HepG2 (cell line): ENCODE results near the gene ARPC1B. TPM values are rescaled to one million over a fixed set of nuclear protein-coding genes. Genes with fewer than 3 reads are reported as not detected.

Experiments
- MAFF ChIP-seq: IDR thresholded peaks from 2 replicates; pipeline ENCODE4 v1.6.1; 2011; ENCODE audit warnings: low read depth, low read length, improper control_type of control experiment
- MZF1 ChIP-seq: sonication (generic); formaldehyde crosslinking; IDR thresholded peaks from 2 replicates; pipeline ENCODE4 v1.8.1; 2023; ENCODE audit warnings: mild to moderate bottlenecking, missing genetic modification reagents, borderline replicate concordance
- NCOA1 ChIP-seq: sonication (generic); formaldehyde crosslinking; IDR thresholded peaks from 2 replicates; pipeline ENCODE4 v1.9.0; 2021; ENCODE audit warnings: missing genetic modification reagents
- NFE2 ChIP-seq: sonication (generic); formaldehyde crosslinking; IDR thresholded peaks from 2 replicates; pipeline ENCODE4 v1.4.0; 2020; ENCODE audit warnings: missing genetic modification reagents
- PPARG ChIP-seq: conservative IDR thresholded peaks from 2 replicates; pipeline ENCODE4 v1.6.1; 2016; ENCODE audit warnings: missing biosample characterization, missing genetic modification reagents
- RELA ChIP-seq: sonication (generic); formaldehyde crosslinking; IDR thresholded peaks from 2 replicates; pipeline ENCODE4 v1.4.0; 2020; ENCODE audit warnings: missing genetic modification reagents
- RNF2 ChIP-seq: fragments of 450-650 bp; conservative IDR thresholded peaks from 2 replicates; pipeline ENCODE4 v1.6.1; 2016; ENCODE audit warnings: low read depth
- TARDBP ChIP-seq: sonication (generic); formaldehyde crosslinking; IDR thresholded peaks from 2 replicates; pipeline ENCODE4 v1.8.0; 2022; ENCODE audit warnings: mild to moderate bottlenecking, missing genetic modification reagents
- ZKSCAN8 ChIP-seq: IDR thresholded peaks from 2 replicates; pipeline ENCODE4 v1.6.1; 2016; ENCODE audit warnings: borderline replicate concordance, missing genetic modification reagents, missing compliant biosample characterization
- ZNF160 ChIP-seq: sonication (generic); formaldehyde crosslinking; IDR thresholded peaks from 2 replicates; pipeline ENCODE4 v1.8.0; 2022; ENCODE audit warnings: mild to moderate bottlenecking, inconsistent platforms, missing genetic modification reagents
- ZNF34 ChIP-seq: sonication (generic); formaldehyde crosslinking; IDR thresholded peaks from 2 replicates; pipeline ENCODE4 v1.4.0; 2020; ENCODE audit warnings: mild to moderate bottlenecking, missing genetic modification reagents, borderline replicate concordance
- polyA plus RNA-seq, 8 experiments: library from polyadenylated mRNA; depleted of rRNA in 3 of 8; stranded (reverse) in 7 of 8; unstranded in 1 of 8; fragments of >200 nt; fragmentation: Illumina TruSeq in 4 of 8; extraction: Trizol in 4 of 8; gene quantifications; 2 replicates each; pipeline versions ENCODE4 v1.2.1 to v1.2.3, GENCODE V29; 2011 to 2016; ENCODE audit warnings: low read depth in 4 of 8, missing spikeins in 1 of 8, mixed read lengths in 1 of 8; ENCODE audit not compliant: insufficient read depth in 1 of 8
- total RNA-seq, 5 experiments: library from RNA; depleted of rRNA; stranded (reverse); fragments of >200 nt; fragmentation: Illumina TruSeq; extraction: Trizol; gene quantifications; 2 replicates each; pipeline ENCODE4 v1.2.3, GENCODE V29; 2016; ENCODE audit warnings: low read depth in 1 of 5
- TF ChIP-seq, protein P1 (sequence below): sonication (generic); formaldehyde crosslinking; conservative IDR thresholded peaks from 2 replicates; pipeline ENCODE4 v1.5.0; 2020; ENCODE audit warnings: missing genetic modification reagents
- TF ChIP-seq, protein P2 (sequence below): sonication (generic); formaldehyde crosslinking; IDR thresholded peaks from 2 replicates; pipeline ENCODE4 v1.4.0; 2020; ENCODE audit warnings: mild to moderate bottlenecking, missing genetic modification reagents
- TF ChIP-seq, protein P3 (sequence below): sonication (generic); formaldehyde crosslinking; IDR thresholded peaks from 2 replicates; pipeline ENCODE4 v1.5.0; 2020; ENCODE audit warnings: mild to moderate bottlenecking, missing genetic modification reagents, borderline replicate concordance
- TF ChIP-seq, protein P4 (sequence below), 2 experiments: sonication (generic) in 1 of 2; formaldehyde crosslinking in 1 of 2; IDR thresholded peaks; 2 replicates each; pipeline versions ENCODE4 v1.4.0 to v1.6.1; 2018 to 2020; ENCODE audit warnings: missing genetic modification reagents in 2 of 2, borderline replicate concordance in 1 of 2, low read depth in 1 of 2, mild to moderate bottlenecking in 1 of 2, missing biosample characterization in 1 of 2
- TF ChIP-seq, protein P5 (sequence below): sonication (generic); formaldehyde crosslinking; IDR thresholded peaks from 2 replicates; pipeline ENCODE4 v1.4.0; 2020; ENCODE audit warnings: missing genetic modification reagents

The ARPC1B gene
- total and polyA plus RNA-seq, 2 of the 13 experiments (the other 11 are each of a cell fraction or from before 2014, with no cell fraction given): 72.9 to 89.1 TPM

DNA sequence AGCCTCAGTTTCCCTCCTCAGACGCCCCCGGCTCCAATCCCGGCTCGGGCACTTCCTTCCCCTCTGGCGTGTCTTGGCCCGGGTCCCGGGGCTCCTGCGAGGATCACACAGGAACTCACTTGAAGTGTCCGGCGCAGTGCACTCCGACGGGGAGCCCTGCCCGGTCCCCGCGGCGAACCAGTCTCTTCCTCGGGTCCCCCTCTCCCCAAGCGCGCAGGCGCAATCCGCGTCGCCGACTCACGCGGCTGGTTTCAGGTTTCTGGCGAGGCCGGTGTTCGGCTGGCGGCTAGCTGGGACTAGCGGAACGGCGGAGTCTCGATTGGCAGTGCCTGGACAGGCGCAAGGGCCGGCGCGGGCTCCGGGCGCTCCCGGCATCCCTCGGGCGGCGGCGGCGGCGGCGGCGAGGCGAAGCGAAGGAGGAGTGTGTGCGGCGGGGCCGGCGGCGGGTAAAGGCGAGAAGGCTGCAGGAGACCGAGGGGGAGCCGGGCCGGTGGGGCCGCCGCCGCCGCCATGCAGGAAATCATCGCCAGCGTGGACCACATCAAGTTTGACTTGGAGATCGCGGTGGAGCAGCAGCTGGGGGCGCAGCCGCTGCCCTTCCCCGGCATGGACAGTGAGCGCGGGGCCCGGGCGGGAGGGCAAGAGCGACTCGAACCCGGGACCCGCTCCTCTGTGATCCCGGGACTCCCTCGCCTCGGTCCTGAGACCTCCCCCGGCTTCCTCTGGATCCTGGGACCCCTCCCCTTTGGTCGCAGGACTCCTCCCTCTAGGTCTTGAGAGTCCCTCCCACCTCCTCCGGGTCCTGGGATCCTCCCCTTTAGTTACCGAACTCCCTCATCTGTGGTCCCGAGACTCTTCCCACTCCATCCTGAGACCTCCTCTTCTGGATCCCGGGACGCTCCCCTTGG is 64.3 kb downstream of the ARPC1B start, which contains the start of the genes CPSF4 and PTCD1 (continued):
- TF ChIP-seq, protein P1, sequence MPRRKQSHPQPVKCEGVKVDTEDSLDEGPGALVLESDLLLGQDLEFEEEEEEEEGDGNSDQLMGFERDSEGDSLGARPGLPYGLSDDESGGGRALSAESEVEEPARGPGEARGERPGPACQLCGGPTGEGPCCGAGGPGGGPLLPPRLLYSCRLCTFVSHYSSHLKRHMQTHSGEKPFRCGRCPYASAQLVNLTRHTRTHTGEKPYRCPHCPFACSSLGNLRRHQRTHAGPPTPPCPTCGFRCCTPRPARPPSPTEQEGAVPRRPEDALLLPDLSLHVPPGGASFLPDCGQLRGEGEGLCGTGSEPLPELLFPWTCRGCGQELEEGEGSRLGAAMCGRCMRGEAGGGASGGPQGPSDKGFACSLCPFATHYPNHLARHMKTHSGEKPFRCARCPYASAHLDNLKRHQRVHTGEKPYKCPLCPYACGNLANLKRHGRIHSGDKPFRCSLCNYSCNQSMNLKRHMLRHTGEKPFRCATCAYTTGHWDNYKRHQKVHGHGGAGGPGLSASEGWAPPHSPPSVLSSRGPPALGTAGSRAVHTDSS (CRISPR knock-in tag): no peak
- no peak for TF ChIP-seq NCOA1 (CRISPR knock-in tag)
- no peak for TF ChIP-seq NFE2 (CRISPR knock-in tag)
- TF ChIP-seq RELA (CRISPR knock-in tag): peak; percentile 78; the same call in 1 of the 2 replicates
- TF ChIP-seq, protein P2, sequence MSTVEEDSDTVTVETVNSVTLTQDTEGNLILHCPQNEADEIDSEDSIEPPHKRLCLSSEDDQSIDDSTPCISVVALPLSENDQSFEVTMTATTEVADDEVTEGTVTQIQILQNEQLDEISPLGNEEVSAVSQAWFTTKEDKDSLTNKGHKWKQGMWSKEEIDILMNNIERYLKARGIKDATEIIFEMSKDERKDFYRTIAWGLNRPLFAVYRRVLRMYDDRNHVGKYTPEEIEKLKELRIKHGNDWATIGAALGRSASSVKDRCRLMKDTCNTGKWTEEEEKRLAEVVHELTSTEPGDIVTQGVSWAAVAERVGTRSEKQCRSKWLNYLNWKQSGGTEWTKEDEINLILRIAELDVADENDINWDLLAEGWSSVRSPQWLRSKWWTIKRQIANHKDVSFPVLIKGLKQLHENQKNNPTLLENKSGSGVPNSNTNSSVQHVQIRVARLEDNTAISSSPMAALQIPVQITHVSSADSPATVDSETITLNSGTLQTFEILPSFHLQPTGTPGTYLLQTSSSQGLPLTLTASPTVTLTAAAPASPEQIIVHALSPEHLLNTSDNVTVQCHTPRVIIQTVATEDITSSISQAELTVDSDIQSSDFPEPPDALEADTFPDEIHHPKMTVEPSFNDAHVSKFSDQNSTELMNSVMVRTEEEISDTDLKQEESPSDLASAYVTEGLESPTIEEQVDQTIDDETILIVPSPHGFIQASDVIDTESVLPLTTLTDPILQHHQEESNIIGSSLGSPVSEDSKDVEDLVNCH (CRISPR knock-in tag): no peak
- TF ChIP-seq, protein P3, sequence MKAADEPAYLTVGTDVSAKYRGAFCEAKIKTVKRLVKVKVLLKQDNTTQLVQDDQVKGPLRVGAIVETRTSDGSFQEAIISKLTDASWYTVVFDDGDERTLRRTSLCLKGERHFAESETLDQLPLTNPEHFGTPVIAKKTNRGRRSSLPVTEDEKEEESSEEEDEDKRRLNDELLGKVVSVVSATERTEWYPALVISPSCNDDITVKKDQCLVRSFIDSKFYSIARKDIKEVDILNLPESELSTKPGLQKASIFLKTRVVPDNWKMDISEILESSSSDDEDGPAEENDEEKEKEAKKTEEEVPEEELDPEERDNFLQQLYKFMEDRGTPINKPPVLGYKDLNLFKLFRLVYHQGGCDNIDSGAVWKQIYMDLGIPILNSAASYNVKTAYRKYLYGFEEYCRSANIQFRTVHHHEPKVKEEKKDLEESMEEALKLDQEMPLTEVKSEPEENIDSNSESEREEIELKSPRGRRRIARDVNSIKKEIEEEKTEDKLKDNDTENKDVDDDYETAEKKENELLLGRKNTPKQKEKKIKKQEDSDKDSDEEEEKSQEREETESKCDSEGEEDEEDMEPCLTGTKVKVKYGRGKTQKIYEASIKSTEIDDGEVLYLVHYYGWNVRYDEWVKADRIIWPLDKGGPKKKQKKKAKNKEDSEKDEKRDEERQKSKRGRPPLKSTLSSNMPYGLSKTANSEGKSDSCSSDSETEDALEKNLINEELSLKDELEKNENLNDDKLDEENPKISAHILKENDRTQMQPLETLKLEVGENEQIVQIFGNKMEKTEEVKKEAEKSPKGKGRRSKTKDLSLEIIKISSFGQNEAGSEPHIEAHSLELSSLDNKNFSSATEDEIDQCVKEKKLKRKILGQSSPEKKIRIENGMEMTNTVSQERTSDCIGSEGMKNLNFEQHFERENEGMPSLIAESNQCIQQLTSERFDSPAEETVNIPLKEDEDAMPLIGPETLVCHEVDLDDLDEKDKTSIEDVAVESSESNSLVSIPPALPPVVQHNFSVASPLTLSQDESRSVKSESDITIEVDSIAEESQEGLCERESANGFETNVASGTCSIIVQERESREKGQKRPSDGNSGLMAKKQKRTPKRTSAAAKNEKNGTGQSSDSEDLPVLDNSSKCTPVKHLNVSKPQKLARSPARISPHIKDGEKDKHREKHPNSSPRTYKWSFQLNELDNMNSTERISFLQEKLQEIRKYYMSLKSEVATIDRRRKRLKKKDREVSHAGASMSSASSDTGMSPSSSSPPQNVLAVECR: peak; percentile 93
- TF ChIP-seq TARDBP (CRISPR knock-in tag): peak; percentile 95
- no peak for TF ChIP-seq RNF2
- TF ChIP-seq PPARG (CRISPR knock-in tag): peak; percentile 71
- TF ChIP-seq ZNF34 (CRISPR knock-in tag): no peak
- TF ChIP-seq, protein P4, sequence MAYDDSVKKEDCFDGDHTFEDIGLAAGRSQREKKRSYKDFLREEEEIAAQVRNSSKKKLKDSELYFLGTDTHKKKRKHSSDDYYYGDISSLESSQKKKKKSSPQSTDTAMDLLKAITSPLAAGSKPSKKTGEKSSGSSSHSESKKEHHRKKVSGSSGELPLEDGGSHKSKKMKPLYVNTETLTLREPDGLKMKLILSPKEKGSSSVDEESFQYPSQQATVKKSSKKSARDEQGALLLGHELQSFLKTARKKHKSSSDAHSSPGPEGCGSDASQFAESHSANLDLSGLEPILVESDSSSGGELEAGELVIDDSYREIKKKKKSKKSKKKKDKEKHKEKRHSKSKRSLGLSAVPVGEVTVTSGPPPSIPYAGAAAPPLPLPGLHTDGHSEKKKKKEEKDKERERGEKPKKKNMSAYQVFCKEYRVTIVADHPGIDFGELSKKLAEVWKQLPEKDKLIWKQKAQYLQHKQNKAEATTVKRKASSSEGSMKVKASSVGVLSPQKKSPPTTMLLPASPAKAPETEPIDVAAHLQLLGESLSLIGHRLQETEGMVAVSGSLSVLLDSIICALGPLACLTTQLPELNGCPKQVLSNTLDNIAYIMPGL (CRISPR knock-in tag; IDR thresholded peaks at IDR 0.05; ENCODE audit: borderline replicate concordance in 1 of 2, low read depth in 1 of 2): peak; percentile 82 to 87
- TF ChIP-seq MAFF: no peak
- TF ChIP-seq ZKSCAN8 (CRISPR knock-in tag): no peak; the same call in 1 of the 2 replicates
- TF ChIP-seq, protein P5, sequence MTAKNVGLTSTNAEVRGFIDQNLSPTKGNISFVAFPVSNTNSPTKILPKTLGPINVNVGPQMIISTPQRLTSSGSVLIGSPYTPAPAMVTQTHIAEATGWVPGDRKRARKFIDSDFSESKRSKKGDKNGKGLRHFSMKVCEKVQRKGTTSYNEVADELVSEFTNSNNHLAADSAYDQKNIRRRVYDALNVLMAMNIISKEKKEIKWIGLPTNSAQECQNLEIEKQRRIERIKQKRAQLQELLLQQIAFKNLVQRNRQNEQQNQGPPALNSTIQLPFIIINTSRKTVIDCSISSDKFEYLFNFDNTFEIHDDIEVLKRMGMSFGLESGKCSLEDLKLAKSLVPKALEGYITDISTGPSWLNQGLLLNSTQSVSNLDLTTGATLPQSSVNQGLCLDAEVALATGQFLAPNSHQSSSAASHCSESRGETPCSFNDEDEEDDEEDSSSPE (CRISPR knock-in tag): peak; percentile 92
- peak; percentile 78; the same call in 1 of the 2 replicates for TF ChIP-seq ZNF160 (CRISPR knock-in tag)
- no peak for TF ChIP-seq MZF1 (CRISPR knock-in tag)
